PC-3 (cell line): ENCODE data around the gene GRM1. TPM values are rescaled to one million over a fixed set of nuclear protein-coding genes. Genes with fewer than 3 reads are reported as not detected.

Experiments
- ATAC-seq: fragments of 200-7000 bp; cut with Tn5 transposase; 2 replicates; pipeline ENCODE4 v1.9.1; 2020; ENCODE audit warnings: mild to moderate bottlenecking, moderate library complexity
- BruUV-seq: library from RNA; stranded (reverse); fragments of 400-500 nt; replicated peaks from 2 replicates; lab custom pipeline; 2021; lab: Mats Ljungman, UMichigan
- CTCF ChIA-PET: fragments of 300-600 bp; sonication (Branson Sonifier 250); formaldehyde crosslinking; loops from one replicate; lab custom pipeline; 2022; ENCODE audit warnings: antibody characterized with exemption; lab: Charles Lee
- POLR2A ChIA-PET: fragments of 300-600 bp; sonication (Branson Sonifier 250); formaldehyde crosslinking; loops from one replicate; lab custom pipeline; 2022; ENCODE audit warnings: antibody characterized with exemption; ENCODE audit not compliant: unreplicated experiment; lab: Charles Lee
- DNase-seq: peaks from one replicate; pipeline ENCODE4 v3.0.0-alpha.2; 2015
- H2AFZ ChIP-seq: fragments of 300-600 bp; sonication (generic); 2 replicates; pipeline ENCODE4 v1.6.0; 2016; ENCODE audit warnings: antibody characterized with exemption, low read length
- H3F3A ChIP-seq: fragments of 300-600 bp; sonication (generic); one replicate; pipeline ENCODE4 v1.6.0; 2017; ENCODE audit warnings: antibody characterized with exemption, low read length, control low read depth, mild to moderate bottlenecking; ENCODE audit not compliant: unreplicated experiment
- H3K27ac ChIP-seq: fragments of 300-600 bp; sonication (generic); 2 replicates; pipeline ENCODE4 v1.5.1; 2016; ENCODE audit warnings: mild to moderate bottlenecking, low read length
- H3K27me3 ChIP-seq: fragments of 300-600 bp; sonication (generic); 2 replicates; pipeline ENCODE4 v1.6.1; 2016; ENCODE audit warnings: low read length, mixed read lengths
- H3K36me3 ChIP-seq: fragments of 300-600 bp; sonication (generic); 2 replicates; pipeline ENCODE4 v1.6.1; 2016; ENCODE audit warnings: low read depth, mixed run types, low read length, mixed read lengths
- H3K4me1 ChIP-seq: fragments of 300-600 bp; sonication (generic); 2 replicates; pipeline ENCODE4 v1.5.1; 2016; ENCODE audit warnings: low read length; ENCODE audit not compliant: insufficient read depth
- H3K4me2 ChIP-seq: fragments of 300-600 bp; sonication (generic); 2 replicates; pipeline ENCODE4 v1.6.0; 2016; ENCODE audit warnings: low read length
- H3K4me3 ChIP-seq: fragments of 300-600 bp; sonication (generic); 2 replicates; pipeline ENCODE4 v1.5.1; 2016; ENCODE audit warnings: mild to moderate bottlenecking, low read length, mixed read lengths
- H3K79me2 ChIP-seq: fragments of 300-600 bp; sonication (generic); 2 replicates; pipeline ENCODE4 v1.6.1; 2017; ENCODE audit warnings: low read length, mixed read lengths
- H3K9ac ChIP-seq: fragments of 300-600 bp; sonication (generic); 2 replicates; pipeline ENCODE4 v1.6.0; 2016; ENCODE audit warnings: mild to moderate bottlenecking, low read length
- H3K9me2 ChIP-seq: fragments of 300-600 bp; sonication (generic); replicated peaks from 2 replicates; pipeline ENCODE4 v1.6.1; 2016; ENCODE audit warnings: mixed run types, low read length, mixed read lengths
- H3K9me3 ChIP-seq: fragments of 300-600 bp; sonication (generic); 2 replicates; pipeline ENCODE4 v1.6.1; 2016; ENCODE audit warnings: low read length, mixed read lengths
- H4K20me1 ChIP-seq: fragments of 300-600 bp; sonication (generic); 2 replicates; pipeline ENCODE4 v1.6.1; 2016; ENCODE audit warnings: low read length, mixed read lengths
- CTCF ChIP-seq: fragments of 300-600 bp; sonication (generic); conservative IDR thresholded peaks from 2 replicates; pipeline ENCODE4 v1.5.1; 2017; ENCODE audit warnings: antibody characterized with exemption, low read depth, mild to moderate bottlenecking, low read length
- EZH2 ChIP-seq: fragments of 300-600 bp; sonication (generic); IDR thresholded peaks from one replicate; pipeline ENCODE4 v1.6.1; 2017; ENCODE audit warnings: antibody characterized with exemption, mild to moderate bottlenecking, low read length; ENCODE audit not compliant: unreplicated experiment
- EZH2phosphoT487 ChIP-seq: fragments of 300-600 bp; sonication (generic); IDR thresholded peaks from 2 replicates; pipeline ENCODE4 v1.6.1; 2018; ENCODE audit warnings: mild to moderate bottlenecking, antibody characterized with exemption, low read length, borderline replicate concordance
- intact Hi-C: fragments of 100-400 bp; cut with micrococcal nuclease; formaldehyde crosslinking; loops from 2 replicates; pipeline ENCODE4 v1.9.0; 2023
- total RNA-seq: library from RNA; depleted of rRNA; stranded (reverse); fragments of >200 nt; gene quantifications from 2 replicates; pipeline ENCODE4 v1.2.3, GENCODE V29; 2014

Gene GRM1
- total RNA-seq, 1 experiment from 2014 or later, result 0.11 TPM

- no peak overlapping the region for H3K9ac ChIP-seq
- H3K36me3 ChIP-seq, result no peaks in the 10 kb centered on the region
- H3K9me2 ChIP-seq, result no peaks in the 10 kb centered on the region
- no peaks in the 10 kb centered on the region for H3K27me3 ChIP-seq
- ChIA-PET POLR2A (no interaction called here), CTCF (no interaction called here)
- H2AFZ ChIP-seq, result no peak overlapping the region
- H3K79me2 ChIP-seq, result no peaks in the 10 kb centered on the region
- H4K20me1 ChIP-seq, result no peaks in the 10 kb centered on the region
- no peak for ATAC-seq
- H3K27ac ChIP-seq, result no peak overlapping the region
- no peaks in the 10 kb centered on the region for H3K4me1 ChIP-seq
- DNase-seq, result no peak
- no peak overlapping the region for H3K4me2 ChIP-seq
- TF ChIP-seq CTCF (no peak), EZH2phosphoT487 (no peak), EZH2 (no peak)
- H3K9me3 ChIP-seq, result no peaks in the 10 kb centered on the region
- intact Hi-C loops, result no loop called here
- no TSS peak for BruUV-seq
- no peaks in the 10 kb centered on the region for H3F3A ChIP-seq
- H3K4me3 ChIP-seq, result no peak overlapping the region
Observed at GRCh38 chr6:146146836-146147235, 118.0 kb downstream of the GRM1 start.

- Histone ChIP-seq H3K4me3 (no peak overlapping the region), H3F3A (no peaks in the 10 kb centered on the region), H3K79me2 (no peaks in the 10 kb centered on the region), H3K9me3 (no peaks in the 10 kb centered on the region), H3K9ac (no peak overlapping the region), H3K27me3 (peaks cover 7% of the 10 kb centered on the region; the same call in 1 of the 2 replicates), H3K4me2 (no peak overlapping the region), H3K36me3 (no peaks in the 10 kb centered on the region), H2AFZ (no peak overlapping the region), H4K20me1 (no peaks in the 10 kb centered on the region), H3K27ac (no peak overlapping the region), H3K4me1 (no peaks in the 10 kb centered on the region), H3K9me2 (no peaks in the 10 kb centered on the region)
- DNase-seq (no peak), ATAC-seq (no peak)
- ChIA-PET CTCF (no interaction called here), POLR2A (interaction anchor here (0.6 kb wide), 1 partner anchor 1080 kb away, joined by 3 read pairs; no protein-coding TSS in a partner anchor)
- TF ChIP-seq EZH2phosphoT487 (no peak), EZH2 (no peak), CTCF (no peak)
- no TSS peak for BruUV-seq
- intact Hi-C loops, result no loop called here
Observed at GRCh38 chr6:146149770-146150169, 120.9 kb downstream of the GRM1 start.

- ChIA-PET CTCF (no interaction called here), POLR2A (no interaction called here)
- intact Hi-C loops, result no loop called here
- no peaks in the 10 kb centered on the region for H3K9me3 ChIP-seq
- no peaks in the 10 kb centered on the region for H3F3A ChIP-seq
- no peak for DNase-seq
- H3K4me1 ChIP-seq, result no peaks in the 10 kb centered on the region
- no peak for TF ChIP-seq EZH2phosphoT487
- no peak for TF ChIP-seq EZH2
- no peak for TF ChIP-seq CTCF
- BruUV-seq, result no TSS peak
- H3K9ac ChIP-seq, result no peak overlapping the region
- H3K27me3 ChIP-seq, result peaks cover 7% of the 10 kb centered on the region; the same call in 1 of the 2 replicates
- H3K9me2 ChIP-seq, result no peaks in the 10 kb centered on the region
- no peak overlapping the region for H3K4me3 ChIP-seq
- no peak overlapping the region for H3K27ac ChIP-seq
- H4K20me1 ChIP-seq, result no peaks in the 10 kb centered on the region
- H3K36me3 ChIP-seq, result no peaks in the 10 kb centered on the region
- H2AFZ ChIP-seq, result no peak overlapping the region
- H3K79me2 ChIP-seq, result no peaks in the 10 kb centered on the region
- H3K4me2 ChIP-seq, result no peak overlapping the region
- ATAC-seq, result no peak
Observed at GRCh38 chr6:146153040-146153758, 124.3 kb downstream of the GRM1 start.
